HG03460 (cell line): ENCODE data around the gene JOSD2.
"Not testable (repeated sequence)": the region's sequence is repeated elsewhere in the genome, so short reads cannot be mapped to it uniquely, and the experiment has no call there.

Experiments used
- ATAC-seq: cut with Tn5 transposase; IDR thresholded peaks from one replicate; pipeline ENCODE4 v1.9.1; 2021; ENCODE audit not compliant: unreplicated experiment

Gene JOSD2

GRCh38 chr19:50478901-50479715, 31.9 kb downstream of the JOSD2 start:
- no peak for ATAC-seq

- no peak for ATAC-seq
Measured at GRCh38 chr19:50477751-50478515, 33.1 kb downstream of the JOSD2 start.

GRCh38 chr19:50476907-50477238, 34.1 kb downstream of the JOSD2 start:
- ATAC-seq = no peak

GRCh38 chr19:50476224-50476906, 34.6 kb downstream of the JOSD2 start, which contains the start of the genes EMC10 and GARIN5A:
Gene EMC10 (plus strand): TSS chr19:50476507. CDS start chr19:50476545, 38 bp downstream.
Gene GARIN5A (minus strand): TSS chr19:50476848. CDS start chr19:50476388, 460 bp downstream.
- peak; percentile 79 for ATAC-seq

GRCh38 chr19:50475736-50476223, 35.2 kb downstream of the JOSD2 start:
- ATAC-seq = no peak

- ATAC-seq = no peak
Measured at GRCh38 chr19:50475101-50475568, 35.9 kb downstream of the JOSD2 start.

- ATAC-seq = not testable (repeated sequence)
Measured at GRCh38 chr19:50473336-50473735, 37.7 kb downstream of the JOSD2 start.

- no peak for ATAC-seq
Measured at GRCh38 chr19:50468818-50469217, 42.2 kb downstream of the JOSD2 start.

GRCh38 chr19:50467566-50467965, 43.4 kb downstream of the JOSD2 start:
- ATAC-seq = no peak

- no peak for ATAC-seq
Measured at GRCh38 chr19:50466706-50467039, 44.3 kb downstream of the JOSD2 start.

- no peak for ATAC-seq
Measured at GRCh38 chr19:50465986-50466705, 44.8 kb downstream of the JOSD2 start.

GRCh38 chr19:50465000-50465399, 46.0 kb downstream of the JOSD2 start:
- ATAC-seq = no peak

- no peak for ATAC-seq
Measured at GRCh38 chr19:50464348-50464747, 46.6 kb downstream of the JOSD2 start.

GRCh38 chr19:50462970-50463369, 48.0 kb downstream of the JOSD2 start:
- ATAC-seq = no peak

GRCh38 chr19:50461066-50461875, 49.7 kb downstream of the JOSD2 start:
- ATAC-seq = no peak

GRCh38 chr19:50460161-50460765, 50.7 kb downstream of the JOSD2 start:
- peak; percentile 60 for ATAC-seq

GRCh38 chr19:50459638-50460037, 51.4 kb downstream of the JOSD2 start:
- ATAC-seq = no peak

GRCh38 chr19:50459067-50459456, 51.9 kb downstream of the JOSD2 start:
- no peak for ATAC-seq

GRCh38 chr19:50458396-50459066, 52.5 kb downstream of the JOSD2 start:
- no peak for ATAC-seq
